ENCODE data around the gene MTHFD1. TPM values are rescaled to one million over a fixed set of nuclear protein-coding genes. Genes with fewer than 3 reads are reported as not detected.

The MTHFD1 gene
- total RNA-seq, 4 donors from 2014 or later: 27.6 to 66.0 (median 53.8) TPM

DNA sequence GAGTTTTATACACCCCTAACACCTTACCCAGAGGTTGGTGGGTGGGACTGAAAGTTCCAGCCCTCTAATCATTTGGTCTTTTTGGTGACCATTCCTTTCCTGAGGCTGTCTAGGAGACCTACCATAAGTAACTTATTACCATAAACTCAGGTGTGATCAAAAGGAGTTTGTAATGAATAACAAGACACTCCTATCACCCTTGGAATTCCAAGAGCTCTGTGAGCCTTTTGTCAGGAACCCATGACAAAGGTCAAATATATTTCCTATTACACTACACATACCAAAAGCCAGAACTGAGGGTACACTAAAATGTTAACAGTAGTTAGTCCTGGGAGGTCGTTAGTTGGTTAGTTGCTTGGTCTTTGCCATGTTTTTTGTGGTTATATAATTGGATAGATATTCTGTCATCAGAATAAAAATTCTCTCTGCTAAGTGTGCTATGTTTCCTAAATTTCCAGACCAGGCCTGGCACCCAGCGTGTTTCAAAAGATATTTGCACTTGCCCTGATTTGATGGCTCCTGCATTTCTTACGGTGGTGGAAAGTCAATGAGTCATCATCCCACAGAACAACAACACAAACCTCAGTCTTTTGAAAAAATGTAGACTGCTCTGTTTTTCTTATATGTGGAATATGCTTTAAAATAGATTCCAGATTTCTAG, 50.2 kb downstream of the MTHFD1 start:
- WGBS, 2 donors: 45 to 52% methylated on average over 3 of the region's 3 CpGs
- intact Hi-C loops (cut with DNase I): no loop called here
- no peak overlapping the region for H3K4me3 ChIP-seq
- H3K9me3 ChIP-seq: no peaks in the 10 kb centered on the region
- H3K4me1 ChIP-seq: no peaks in the 10 kb centered on the region
- TF ChIP-seq, protein P1, sequence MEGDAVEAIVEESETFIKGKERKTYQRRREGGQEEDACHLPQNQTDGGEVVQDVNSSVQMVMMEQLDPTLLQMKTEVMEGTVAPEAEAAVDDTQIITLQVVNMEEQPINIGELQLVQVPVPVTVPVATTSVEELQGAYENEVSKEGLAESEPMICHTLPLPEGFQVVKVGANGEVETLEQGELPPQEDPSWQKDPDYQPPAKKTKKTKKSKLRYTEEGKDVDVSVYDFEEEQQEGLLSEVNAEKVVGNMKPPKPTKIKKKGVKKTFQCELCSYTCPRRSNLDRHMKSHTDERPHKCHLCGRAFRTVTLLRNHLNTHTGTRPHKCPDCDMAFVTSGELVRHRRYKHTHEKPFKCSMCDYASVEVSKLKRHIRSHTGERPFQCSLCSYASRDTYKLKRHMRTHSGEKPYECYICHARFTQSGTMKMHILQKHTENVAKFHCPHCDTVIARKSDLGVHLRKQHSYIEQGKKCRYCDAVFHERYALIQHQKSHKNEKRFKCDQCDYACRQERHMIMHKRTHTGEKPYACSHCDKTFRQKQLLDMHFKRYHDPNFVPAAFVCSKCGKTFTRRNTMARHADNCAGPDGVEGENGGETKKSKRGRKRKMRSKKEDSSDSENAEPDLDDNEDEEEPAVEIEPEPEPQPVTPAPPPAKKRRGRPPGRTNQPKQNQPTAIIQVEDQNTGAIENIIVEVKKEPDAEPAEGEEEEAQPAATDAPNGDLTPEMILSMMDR (IDR thresholded peaks at IDR 0.05): no peak
- TF ChIP-seq POLR2A (IDR thresholded peaks at IDR 0.05): no peak
- H3K27ac ChIP-seq: no peak overlapping the region
- H3K36me3 ChIP-seq: peaks cover 0 to 98% (median 19%) of the 10 kb centered on the region in 3 donors
- H3K27me3 ChIP-seq: no peaks in the 10 kb centered on the region
- DNase-seq: no peak

DNA sequence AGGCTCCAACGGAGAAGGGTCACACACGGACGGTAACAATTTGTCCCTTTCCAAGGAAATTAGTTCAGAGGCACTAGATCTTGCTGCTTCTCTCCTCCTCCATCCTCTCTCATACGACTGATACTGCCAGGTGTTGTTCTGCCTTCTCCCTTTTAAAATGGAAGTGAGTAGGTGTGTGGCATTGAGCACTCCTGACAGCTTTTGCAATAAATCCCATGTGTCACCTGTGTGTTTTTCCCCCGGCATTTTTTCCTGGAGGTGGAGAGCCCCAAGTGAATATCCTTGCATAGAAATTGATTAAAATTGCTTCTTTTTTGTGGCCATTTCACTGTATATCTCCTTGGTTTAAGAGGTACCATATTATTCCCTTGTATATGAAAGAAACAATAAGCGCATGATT, 51.0 kb downstream of the MTHFD1 start:
- H3K36me3 ChIP-seq: peaks cover 0 to 98% (median 19%) of the 10 kb centered on the region in 3 donors
- DNase-seq: no peak
- intact Hi-C loops (cut with DNase I): no loop called here
- no peak overlapping the region for H3K4me3 ChIP-seq
- no peaks in the 10 kb centered on the region for H3K4me1 ChIP-seq
- WGBS, 2 donors: 92 to 95% methylated on average over 6 of the region's 6 CpGs
- H3K27ac ChIP-seq: no peak overlapping the region
- no peaks in the 10 kb centered on the region for H3K9me3 ChIP-seq
- TF ChIP-seq POLR2A (IDR thresholded peaks at IDR 0.05): no peak
- TF ChIP-seq, protein P1 (IDR thresholded peaks at IDR 0.05): no peak
- H3K27me3 ChIP-seq: no peaks in the 10 kb centered on the region

DNA sequence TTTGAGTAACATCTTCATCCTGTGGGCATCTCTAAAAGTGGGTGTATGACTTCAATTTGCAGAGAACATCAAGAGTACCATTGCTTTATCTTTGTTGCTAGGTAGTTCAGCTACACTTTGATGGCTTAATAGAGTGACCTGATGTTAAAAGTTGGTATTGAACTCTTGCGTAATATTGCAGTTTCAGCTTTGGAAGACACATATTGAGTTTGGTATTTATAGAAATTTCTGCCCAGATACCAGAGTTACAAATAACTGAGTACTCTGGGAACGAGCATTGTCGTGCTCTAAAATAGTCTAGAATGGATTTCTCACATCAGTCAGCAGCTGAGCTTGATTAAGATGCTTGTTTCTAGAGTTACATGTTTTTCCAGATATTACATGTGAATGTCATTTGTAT, 52.3 kb downstream of the MTHFD1 start:
- intact Hi-C loops (cut with DNase I): no loop called here
- peaks cover 0 to 100% (median 19%) of the 10 kb centered on the region in 3 donors for H3K36me3 ChIP-seq

DNA sequence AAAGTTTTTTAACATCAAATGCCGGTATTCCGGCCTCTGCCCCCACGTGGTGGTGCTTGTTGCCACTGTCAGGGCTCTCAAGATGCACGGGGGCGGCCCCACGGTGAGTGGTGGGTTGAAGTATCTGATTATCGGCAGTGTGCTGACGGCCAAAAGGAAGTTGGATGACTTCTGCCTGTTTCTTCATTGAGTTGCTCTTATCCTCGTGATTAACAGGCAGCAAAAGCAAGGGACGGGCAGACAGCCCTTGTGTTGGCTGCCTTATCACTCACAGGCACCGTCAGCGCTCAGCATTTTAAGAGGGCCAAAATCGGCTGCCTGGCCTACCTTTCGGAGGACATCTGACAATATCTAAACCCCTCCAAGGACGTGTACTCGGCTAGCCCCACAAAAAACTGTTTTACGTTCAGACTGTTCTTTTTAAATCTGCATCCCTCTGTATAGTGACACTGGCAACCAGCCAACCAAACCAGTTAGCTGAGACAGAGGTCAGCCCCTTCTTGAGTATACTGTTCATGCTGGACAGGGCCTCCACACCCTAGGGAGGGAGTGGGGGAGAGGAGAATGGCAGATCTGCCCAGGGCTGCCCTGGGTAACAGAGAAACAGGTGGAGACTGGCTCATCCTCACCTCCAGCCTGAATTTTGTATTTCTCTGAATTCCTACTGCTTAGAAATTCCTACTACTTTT, 54.3 kb downstream of the MTHFD1 start:
- Histone ChIP-seq H3K27me3 (no peaks in the 10 kb centered on the region), H3K9me3 (no peaks in the 10 kb centered on the region), H3K27ac (no peak overlapping the region), H3K36me3 (peaks cover 0 to 85% (median 6%) of the 10 kb centered on the region in 3 donors), H3K4me3 (no peak overlapping the region), H3K4me1 (peaks cover 0 to 11% (median 0%) of the 10 kb centered on the region in 3 donors)
- 85 to 89% methylated on average over 16 to 17 of the region's 17 CpGs for WGBS, 2 donors
- intact Hi-C loops (cut with DNase I): no loop called here
- DNase-seq: no peak
- TF ChIP-seq, protein P1 (IDR thresholded peaks at IDR 0.05): no peak
- TF ChIP-seq POLR2A (IDR thresholded peaks at IDR 0.05): no peak

More for the DNA sequence above, 52.3 kb downstream of the MTHFD1 start:
- no peaks in the 10 kb centered on the region for H3K9me3 ChIP-seq
- DNase-seq: no peak
- H3K27ac ChIP-seq: no peak overlapping the region
- WGBS, 2 donors: 95 to 98% methylated on average over 3 of the region's 3 CpGs
- H3K4me1 ChIP-seq: peaks cover 0 to 7% (median 0%) of the 10 kb centered on the region in 3 donors
- TF ChIP-seq POLR2A (IDR thresholded peaks at IDR 0.05): no peak
- TF ChIP-seq, protein P1 (IDR thresholded peaks at IDR 0.05): no peak
- no peak overlapping the region for H3K4me3 ChIP-seq
- no peaks in the 10 kb centered on the region for H3K27me3 ChIP-seq

DNA sequence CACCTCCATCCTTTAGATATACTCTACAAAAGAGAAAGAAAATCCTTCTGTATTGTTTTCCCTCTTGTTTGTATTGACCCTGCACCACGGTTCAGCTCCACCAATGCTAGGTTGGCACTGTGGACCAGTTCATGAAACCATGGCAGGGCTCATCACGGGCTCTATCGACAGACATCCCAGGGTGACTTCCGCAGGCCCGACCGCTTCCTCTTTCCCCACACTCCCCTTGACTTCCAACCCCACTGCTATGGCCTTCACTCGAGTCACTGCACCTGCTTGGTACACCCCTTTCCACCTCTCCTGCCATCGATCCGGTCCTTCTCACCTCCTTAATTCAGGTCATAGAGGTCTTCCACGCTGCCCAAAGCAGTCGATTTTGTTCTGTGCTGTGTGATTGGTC, 56.0 kb downstream of the MTHFD1 start:
- no peak overlapping the region for H3K27ac ChIP-seq
- no peak for DNase-seq
- no peaks in the 10 kb centered on the region for H3K27me3 ChIP-seq
- intact Hi-C loops (cut with DNase I): no loop called here
- no peak overlapping the region for H3K4me3 ChIP-seq
- H3K36me3 ChIP-seq: peaks cover 0 to 85% (median 4%) of the 10 kb centered on the region in 3 donors
- 82 to 91% methylated on average over 11 of the region's 11 CpGs for WGBS, 2 donors
- H3K4me1 ChIP-seq: peaks cover 0 to 11% (median 0%) of the 10 kb centered on the region in 3 donors
- TF ChIP-seq POLR2A (IDR thresholded peaks at IDR 0.05): no peak
- TF ChIP-seq, protein P1 (IDR thresholded peaks at IDR 0.05): no peak
- H3K9me3 ChIP-seq: no peaks in the 10 kb centered on the region
